ENCODE measurements around the gene CC2D2A.

CC2D2A gene

DNA sequence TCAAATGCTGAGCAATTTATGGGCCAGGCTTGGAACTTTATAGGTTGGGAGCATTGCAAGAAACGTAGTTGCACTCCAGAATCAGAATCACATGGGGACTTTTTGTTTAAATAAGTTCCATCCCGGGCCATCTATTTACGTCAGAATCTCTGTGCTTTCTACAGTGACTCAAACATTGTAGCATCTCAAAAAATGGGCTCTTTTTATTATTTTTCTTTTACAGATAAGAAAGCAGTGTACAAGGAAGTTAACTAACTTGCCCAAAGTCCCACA is 10.2 kb downstream of the CC2D2A start:
- DNase-seq (ENCODE audit: low read depth) = no peak
- TF ChIP-seq, protein P1, sequence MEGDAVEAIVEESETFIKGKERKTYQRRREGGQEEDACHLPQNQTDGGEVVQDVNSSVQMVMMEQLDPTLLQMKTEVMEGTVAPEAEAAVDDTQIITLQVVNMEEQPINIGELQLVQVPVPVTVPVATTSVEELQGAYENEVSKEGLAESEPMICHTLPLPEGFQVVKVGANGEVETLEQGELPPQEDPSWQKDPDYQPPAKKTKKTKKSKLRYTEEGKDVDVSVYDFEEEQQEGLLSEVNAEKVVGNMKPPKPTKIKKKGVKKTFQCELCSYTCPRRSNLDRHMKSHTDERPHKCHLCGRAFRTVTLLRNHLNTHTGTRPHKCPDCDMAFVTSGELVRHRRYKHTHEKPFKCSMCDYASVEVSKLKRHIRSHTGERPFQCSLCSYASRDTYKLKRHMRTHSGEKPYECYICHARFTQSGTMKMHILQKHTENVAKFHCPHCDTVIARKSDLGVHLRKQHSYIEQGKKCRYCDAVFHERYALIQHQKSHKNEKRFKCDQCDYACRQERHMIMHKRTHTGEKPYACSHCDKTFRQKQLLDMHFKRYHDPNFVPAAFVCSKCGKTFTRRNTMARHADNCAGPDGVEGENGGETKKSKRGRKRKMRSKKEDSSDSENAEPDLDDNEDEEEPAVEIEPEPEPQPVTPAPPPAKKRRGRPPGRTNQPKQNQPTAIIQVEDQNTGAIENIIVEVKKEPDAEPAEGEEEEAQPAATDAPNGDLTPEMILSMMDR (IDR thresholded peaks at IDR 0.05; ENCODE audit: low read depth, low read length) = no peak
- TF ChIP-seq, protein P2, sequence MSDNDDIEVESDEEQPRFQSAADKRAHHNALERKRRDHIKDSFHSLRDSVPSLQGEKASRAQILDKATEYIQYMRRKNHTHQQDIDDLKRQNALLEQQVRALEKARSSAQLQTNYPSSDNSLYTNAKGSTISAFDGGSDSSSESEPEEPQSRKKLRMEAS (IDR thresholded peaks at IDR 0.05; ENCODE audit: low read depth, low read length) = no peak
- no peak for TF ChIP-seq MYC (IDR thresholded peaks at IDR 0.05; ENCODE audit: low read depth, low read length)
- no peak for TF ChIP-seq POLR2A (IDR thresholded peaks at IDR 0.05; ENCODE audit: extremely low read depth, insufficient read length)
- no peak overlapping the region for H3K4me3 ChIP-seq (ENCODE audit: low read depth, low read length)

DNA sequence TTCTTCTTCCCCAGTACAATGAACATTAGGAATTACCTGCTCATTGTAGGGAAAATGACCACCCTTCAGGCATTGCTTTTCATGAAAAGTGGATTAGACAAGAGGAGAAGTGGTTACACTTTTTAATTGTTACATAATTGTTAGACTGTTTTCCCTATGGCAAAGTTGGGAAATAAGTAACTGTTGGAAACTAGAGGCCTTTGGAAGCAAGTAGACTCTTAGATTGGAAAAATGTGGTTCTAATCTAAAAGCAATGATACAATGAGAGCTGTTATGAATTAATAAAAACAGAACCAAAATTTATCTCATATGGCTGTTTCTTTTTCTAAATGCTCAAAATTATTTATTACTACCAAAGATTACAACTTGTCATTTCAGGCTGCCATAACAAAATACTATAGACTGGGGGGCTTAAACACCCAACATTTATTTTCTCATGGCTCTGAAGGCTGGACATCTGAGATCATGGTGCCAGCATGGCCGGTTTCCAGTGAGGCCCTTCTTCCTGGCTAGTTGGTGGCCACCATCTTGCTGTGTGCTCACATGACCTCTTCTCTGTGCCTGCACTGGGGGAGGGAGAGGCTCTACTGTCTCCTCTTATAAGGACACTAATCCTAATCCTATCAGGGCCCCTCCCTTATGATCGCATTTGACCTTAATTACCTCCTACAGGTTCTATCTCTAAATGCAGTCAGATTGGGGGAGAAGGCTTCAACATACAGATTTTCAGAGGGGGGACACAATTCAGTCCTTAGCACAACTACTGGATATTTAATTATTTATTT is 12.5 kb downstream of the CC2D2A start:
- H3K4me3 ChIP-seq (ENCODE audit: low read depth, low read length) = no peak overlapping the region
- no peak for DNase-seq (ENCODE audit: low read depth)
- TF ChIP-seq MYC (IDR thresholded peaks at IDR 0.05; ENCODE audit: low read depth, low read length) (no peak), POLR2A (IDR thresholded peaks at IDR 0.05; ENCODE audit: extremely low read depth, insufficient read length) (no peak)
- TF ChIP-seq, protein P2 (IDR thresholded peaks at IDR 0.05; ENCODE audit: low read depth, low read length) = no peak
- TF ChIP-seq, protein P1 (IDR thresholded peaks at IDR 0.05; ENCODE audit: low read depth, low read length) = no peak

DNA sequence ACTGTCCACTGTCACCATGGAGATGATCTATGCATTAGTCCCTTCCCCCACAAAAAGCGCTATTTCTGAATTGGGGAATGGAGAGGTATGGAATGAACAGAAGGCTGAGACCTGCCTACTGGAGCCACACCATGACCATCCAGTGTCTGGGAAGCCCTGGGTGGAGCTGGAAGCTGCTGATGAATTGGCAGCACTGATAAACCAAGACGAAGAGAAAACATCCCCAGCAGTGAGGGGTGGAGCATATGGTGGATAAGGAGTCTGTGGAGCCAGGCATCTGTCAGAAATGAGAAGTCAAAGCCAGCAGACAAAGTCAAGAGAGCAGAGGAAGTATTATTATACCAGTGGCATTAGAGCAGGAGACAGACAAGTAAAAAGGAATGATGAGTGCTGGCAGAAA is 13.2 kb downstream of the CC2D2A start:
- no peak for DNase-seq (ENCODE audit: low read depth)
- no peak overlapping the region for H3K4me3 ChIP-seq (ENCODE audit: low read depth, low read length)
- TF ChIP-seq MYC (IDR thresholded peaks at IDR 0.05; ENCODE audit: low read depth, low read length) = no peak

DNA sequence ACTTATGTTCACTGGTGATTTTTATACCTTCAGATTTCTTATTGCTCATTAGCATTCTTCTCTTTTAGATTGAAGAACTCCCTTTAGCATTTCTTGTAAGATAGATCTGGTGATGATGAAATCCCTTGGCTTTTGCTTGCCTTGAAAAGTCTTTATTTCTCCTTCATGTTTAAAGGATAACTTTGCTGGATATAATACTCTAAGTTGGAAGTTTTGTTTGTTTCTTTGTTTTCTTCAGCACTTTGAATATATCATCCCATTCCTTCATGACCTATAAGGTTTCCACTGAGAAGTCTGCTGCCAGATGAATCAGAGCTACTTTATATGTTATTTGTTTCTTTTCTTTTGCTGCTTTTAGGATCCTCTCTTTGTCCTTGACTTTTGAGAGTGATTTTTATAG is 18.5 kb downstream of the CC2D2A start:
- no peak for TF ChIP-seq POLR2A (IDR thresholded peaks at IDR 0.05; ENCODE audit: extremely low read depth, insufficient read length)
- TF ChIP-seq, protein P2 (IDR thresholded peaks at IDR 0.05; ENCODE audit: low read depth, low read length) = no peak
- no peak for TF ChIP-seq MYC (IDR thresholded peaks at IDR 0.05; ENCODE audit: low read depth, low read length)
- TF ChIP-seq, protein P1 (IDR thresholded peaks at IDR 0.05; ENCODE audit: low read depth, low read length) = no peak
- no peak overlapping the region for H3K4me3 ChIP-seq (ENCODE audit: low read depth, low read length)
- no peak for DNase-seq (ENCODE audit: low read depth)

DNA sequence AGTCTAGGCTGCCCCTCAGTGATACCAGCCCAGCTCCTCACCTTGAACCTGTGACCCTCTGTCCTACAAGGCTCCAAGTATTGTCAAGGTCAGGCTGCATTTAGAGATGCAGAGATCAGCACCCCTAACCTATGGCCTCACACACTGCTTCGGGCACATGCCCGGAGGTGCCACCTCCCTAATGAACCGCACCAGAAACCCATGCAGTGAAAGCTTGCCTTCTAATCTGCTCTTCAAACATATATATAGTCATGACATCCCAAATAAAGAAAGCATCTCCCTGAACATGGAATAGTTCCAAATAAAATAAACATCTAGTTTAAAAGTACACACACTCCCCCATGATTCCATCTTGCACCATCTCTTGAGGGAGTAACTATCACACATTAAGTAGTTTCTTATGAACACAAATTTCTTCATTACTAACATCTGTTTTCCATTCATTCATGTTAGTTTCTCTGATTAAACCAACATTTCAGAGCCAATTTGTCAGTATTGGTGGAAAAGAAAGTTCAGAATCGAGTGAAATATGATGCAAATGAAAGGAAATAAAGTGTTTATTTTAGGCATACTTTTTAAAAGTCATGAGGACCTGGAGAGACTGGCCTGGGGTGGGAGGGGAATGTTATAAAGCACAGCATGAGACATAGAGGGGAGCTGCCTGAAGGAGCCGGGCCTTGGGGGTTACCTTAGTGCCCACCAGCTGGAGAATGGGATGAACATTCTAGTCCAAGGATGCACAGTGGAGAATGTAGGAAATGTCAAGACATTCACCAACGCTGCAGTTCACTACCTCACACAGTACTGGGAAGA is 19.2 kb downstream of the CC2D2A start:
- no peak for DNase-seq (ENCODE audit: low read depth)
- no peak overlapping the region for H3K4me3 ChIP-seq (ENCODE audit: low read depth, low read length)
- TF ChIP-seq POLR2A (IDR thresholded peaks at IDR 0.05; ENCODE audit: extremely low read depth, insufficient read length) = no peak
- no peak for TF ChIP-seq MYC (IDR thresholded peaks at IDR 0.05; ENCODE audit: low read depth, low read length)
- TF ChIP-seq, protein P2 (IDR thresholded peaks at IDR 0.05; ENCODE audit: low read depth, low read length) = no peak
- TF ChIP-seq, protein P1 (IDR thresholded peaks at IDR 0.05; ENCODE audit: low read depth, low read length) = no peak

DNA sequence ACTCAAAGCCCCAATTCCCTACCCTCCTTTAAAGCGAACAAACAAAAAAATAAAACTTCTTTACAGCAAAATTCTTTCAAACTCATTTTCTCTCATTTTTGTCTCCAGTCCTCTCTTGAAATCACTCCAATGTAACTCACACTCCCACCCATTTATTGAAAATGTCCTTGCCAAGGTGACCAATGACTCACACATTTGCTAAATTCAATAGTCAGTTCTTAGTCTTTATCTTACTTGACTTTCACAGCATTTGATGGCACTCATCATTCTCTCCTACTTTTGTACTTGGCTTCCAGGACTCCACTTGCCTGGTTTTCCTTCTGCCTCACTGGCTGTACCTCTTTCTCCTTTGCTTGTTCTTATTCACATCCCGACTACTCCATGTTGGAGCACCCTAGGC is 19.9 kb downstream of the CC2D2A start:
- H3K4me3 ChIP-seq (ENCODE audit: low read depth, low read length) = no peak overlapping the region
- no peak for TF ChIP-seq MYC (IDR thresholded peaks at IDR 0.05; ENCODE audit: low read depth, low read length)
- TF ChIP-seq, protein P2 (IDR thresholded peaks at IDR 0.05; ENCODE audit: low read depth, low read length) = no peak
- TF ChIP-seq, protein P1 (IDR thresholded peaks at IDR 0.05; ENCODE audit: low read depth, low read length) = no peak
- no peak for TF ChIP-seq POLR2A (IDR thresholded peaks at IDR 0.05; ENCODE audit: extremely low read depth, insufficient read length)
- no peak for DNase-seq (ENCODE audit: low read depth)
